Measurements from ENCODE around the gene CHST11. TPM values are rescaled to one million over a fixed set of nuclear protein-coding genes. Genes with fewer than 3 reads are reported as not detected.

The CHST11 gene
- total RNA-seq, 4 donors from 2014 or later: 2.1 to 7.3 (median 4.9) TPM

DNA sequence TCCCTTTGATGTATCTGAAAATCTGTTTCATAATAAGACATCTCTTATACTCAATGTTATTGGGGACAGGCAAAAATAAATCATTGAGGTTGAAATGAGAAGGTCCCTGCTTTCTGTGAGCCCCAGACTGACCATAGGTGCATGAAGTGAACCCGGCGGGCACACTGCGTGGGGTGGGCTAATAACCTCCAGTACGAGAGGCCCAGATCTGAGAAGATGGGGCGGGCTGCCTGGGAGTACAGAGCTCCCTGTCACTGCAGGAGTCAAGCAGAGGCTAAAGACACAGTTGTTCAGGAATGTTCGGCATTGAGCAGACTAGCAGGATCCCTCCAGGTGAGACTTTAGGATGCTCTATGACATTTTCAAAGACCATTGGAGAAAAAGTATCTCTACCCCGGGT is 244.6 kb downstream of the CHST11 start:
- 90% methylated on average over 7 of the region's 7 CpGs for WGBS, 2 donors
- intact Hi-C loops (cut with DNase I; ENCODE audit: low total_unique reads): no loop called here
- no peak overlapping the region for H3K4me3 ChIP-seq (ENCODE audit: low read depth, poor library complexity, severe bottlenecking)
- DNase-seq (ENCODE audit: low spot score in 2 of 2): no peak
- TF ChIP-seq POLR2A (IDR thresholded peaks at IDR 0.05) (no peak), CTCF (IDR thresholded peaks at IDR 0.05) (no peak)

- H3K4me3 ChIP-seq (ENCODE audit: low read depth, poor library complexity, severe bottlenecking): no peak overlapping the region
- intact Hi-C loops (cut with DNase I; ENCODE audit: low total_unique reads): no loop called here
- no peak for TF ChIP-seq POLR2A (IDR thresholded peaks at IDR 0.05)
- no peak for TF ChIP-seq CTCF (IDR thresholded peaks at IDR 0.05)
- no peak for DNase-seq (ENCODE audit: low spot score in 2 of 2)
- 93 to 100% methylated on average over 3 of the region's 3 CpGs for WGBS, 2 donors
Observed at GRCh38 chr12:104701756-104702155, 245.0 kb downstream of the CHST11 start.

DNA sequence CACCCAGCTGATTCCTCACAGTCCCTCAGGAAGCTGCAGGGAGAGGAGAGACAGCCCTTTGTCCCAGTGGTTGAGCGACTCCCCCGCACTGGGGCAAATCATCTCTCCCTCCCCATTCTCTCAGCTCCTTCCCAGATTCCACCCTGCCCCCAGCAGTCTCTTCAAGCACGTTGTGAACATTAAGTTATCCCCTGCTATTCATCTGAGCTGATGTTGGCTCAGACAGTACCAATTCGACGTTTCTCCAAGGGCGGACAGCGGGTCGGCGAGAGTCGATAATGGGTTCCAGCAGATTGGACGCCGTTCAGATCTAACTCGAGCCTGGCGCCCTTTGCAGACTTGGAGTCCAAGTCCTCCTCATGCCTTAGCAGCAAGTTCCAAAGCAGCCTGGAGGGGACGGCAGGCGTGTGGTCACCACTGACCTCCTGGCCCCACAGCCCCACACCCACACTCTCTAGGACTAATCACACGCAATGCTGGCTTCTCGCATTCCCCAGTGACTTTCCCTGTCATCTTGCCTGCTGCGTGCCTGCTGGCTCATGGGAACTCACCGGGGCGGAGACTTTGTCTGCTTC is 245.9 kb downstream of the CHST11 start:
- H3K4me3 ChIP-seq (ENCODE audit: low read depth, poor library complexity, severe bottlenecking): no peak overlapping the region
- 58 to 72% methylated on average over 19 to 21 of the region's 21 CpGs for WGBS, 2 donors
- TF ChIP-seq POLR2A (IDR thresholded peaks at IDR 0.05) (no peak), CTCF (IDR thresholded peaks at IDR 0.05) (no peak)
- peak; percentile 36 to 91 for DNase-seq (ENCODE audit: low spot score in 2 of 2)
- intact Hi-C loops (cut with DNase I; ENCODE audit: low total_unique reads): no loop called here

DNA sequence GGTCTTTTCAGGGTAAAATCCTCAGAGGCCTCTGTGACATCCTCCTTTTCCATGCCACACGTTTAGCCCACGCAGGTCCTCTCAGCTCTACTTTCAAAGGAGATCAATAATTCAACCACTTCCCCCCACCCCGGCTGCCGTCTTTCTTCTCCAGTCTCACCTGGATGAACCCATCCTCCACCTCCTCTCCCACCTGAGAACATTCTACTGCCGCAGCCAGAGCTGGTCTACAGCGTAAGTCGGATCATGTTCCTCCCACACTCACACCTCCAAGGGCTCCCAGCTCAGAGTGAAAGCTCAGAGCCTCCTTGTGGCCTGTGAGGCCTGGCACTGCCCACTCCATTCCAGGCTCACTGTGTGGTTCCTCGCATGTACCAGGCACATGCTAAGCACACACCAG is 246.6 kb downstream of the CHST11 start:
- DNase-seq (ENCODE audit: low spot score in 2 of 2): no peak
- intact Hi-C loops (cut with DNase I; ENCODE audit: low total_unique reads): no loop called here
- TF ChIP-seq POLR2A (IDR thresholded peaks at IDR 0.05) (no peak), CTCF (IDR thresholded peaks at IDR 0.05) (no peak)
- WGBS, 2 donors: 95 to 96% methylated on average over 8 of the region's 8 CpGs
- no peak overlapping the region for H3K4me3 ChIP-seq (ENCODE audit: low read depth, poor library complexity, severe bottlenecking)

DNA sequence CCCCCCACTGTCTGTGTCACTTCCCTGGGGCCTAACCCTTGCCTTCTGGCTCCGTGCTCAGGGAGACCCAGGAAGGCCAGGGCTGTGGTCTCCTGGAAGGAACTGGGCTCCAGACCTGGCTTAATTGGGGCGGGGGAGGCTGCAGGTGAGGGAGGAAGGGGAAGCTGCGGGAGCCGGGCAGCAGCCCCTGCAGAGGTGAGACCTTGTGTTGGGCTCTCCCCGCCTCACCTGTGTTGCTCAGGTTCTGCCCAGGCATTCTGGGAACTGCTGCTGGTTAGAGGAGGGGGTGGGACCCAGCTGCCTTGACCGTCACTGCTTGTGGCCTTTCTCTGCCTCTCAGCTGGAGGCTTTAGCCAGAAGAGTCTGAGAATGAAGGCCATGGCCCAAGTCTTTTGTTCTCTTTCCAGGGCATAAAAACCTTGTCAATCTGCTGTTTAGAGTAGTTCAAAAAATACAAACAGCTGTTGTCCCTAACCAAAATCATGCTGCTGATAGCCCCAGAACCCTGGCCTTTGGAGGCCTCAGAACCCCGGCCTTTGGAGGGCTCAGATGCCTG is 247.6 kb downstream of the CHST11 start:
- TF ChIP-seq CTCF (IDR thresholded peaks at IDR 0.05): no peak
- no peak for TF ChIP-seq POLR2A (IDR thresholded peaks at IDR 0.05)
- no peak overlapping the region for H3K4me3 ChIP-seq (ENCODE audit: low read depth, poor library complexity, severe bottlenecking)
- no peak for DNase-seq (ENCODE audit: low spot score in 2 of 2)
- intact Hi-C loops (cut with DNase I; ENCODE audit: low total_unique reads): no loop called here
- WGBS, 2 donors: 87 to 91% methylated on average over 7 of the region's 7 CpGs

DNA sequence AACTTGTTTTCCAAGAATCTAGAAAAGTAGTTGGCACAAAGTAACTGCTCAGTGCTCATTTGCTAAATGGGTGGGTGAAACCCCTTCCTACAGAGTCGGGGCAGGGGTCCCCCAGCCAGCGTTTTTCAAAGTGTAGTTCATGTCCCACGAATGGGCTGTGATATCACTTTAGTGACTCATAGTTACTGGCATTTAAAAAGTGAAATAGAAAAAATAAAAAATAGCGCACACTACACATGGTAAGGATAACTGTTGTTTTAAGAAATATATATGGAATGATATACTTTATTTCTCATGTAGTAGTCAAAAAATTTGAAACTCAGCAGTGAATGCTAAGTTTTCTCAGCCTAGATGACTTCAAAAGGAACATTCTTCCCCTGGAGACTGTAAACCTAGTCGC is 250.4 kb downstream of the CHST11 start:
- 48 to 57% methylated on average over 5 of the region's 5 CpGs for WGBS, 2 donors
- intact Hi-C loops (cut with DNase I; ENCODE audit: low total_unique reads): no loop called here

More for the DNA sequence above, 250.4 kb downstream of the CHST11 start:
- TF ChIP-seq POLR2A (IDR thresholded peaks at IDR 0.05): no peak
- no peak for TF ChIP-seq CTCF (IDR thresholded peaks at IDR 0.05)
- H3K4me3 ChIP-seq (ENCODE audit: low read depth, poor library complexity, severe bottlenecking): no peak overlapping the region
- DNase-seq (ENCODE audit: low spot score in 2 of 2): no peak
